Glutamatergic neuron (in vitro differentiated cells): ENCODE results near the gene POLRMT. TPM values are rescaled to one million over a fixed set of nuclear protein-coding genes. Genes with fewer than 3 reads are reported as not detected.

Experiments used
- DNase-seq: peaks from one replicate; pipeline ENCODE4 v3.0.0; 2022
- H3K27ac Mint-ChIP-seq: one replicate; pipeline ENCODE4 v1.8.0; 2020; ENCODE audit warnings: mild to moderate bottlenecking, mixed read lengths, inconsistent platforms; ENCODE audit not compliant: unreplicated experiment
- H3K27me3 Mint-ChIP-seq: one replicate; pipeline ENCODE4 v1.8.0; 2020; ENCODE audit warnings: mild to moderate bottlenecking, moderate library complexity, mixed read lengths, inconsistent platforms; ENCODE audit not compliant: unreplicated experiment
- H3K36me3 Mint-ChIP-seq: one replicate; pipeline ENCODE4 v1.8.0; 2020; ENCODE audit warnings: mild to moderate bottlenecking, mixed read lengths, inconsistent platforms; ENCODE audit not compliant: unreplicated experiment
- H3K4me1 Mint-ChIP-seq: one replicate; pipeline ENCODE4 v1.8.0; 2020; ENCODE audit warnings: mild to moderate bottlenecking, low read depth, mixed read lengths, inconsistent platforms; ENCODE audit not compliant: unreplicated experiment
- H3K4me3 Mint-ChIP-seq: one replicate; pipeline ENCODE4 v1.8.0; 2020; ENCODE audit warnings: mild to moderate bottlenecking, mixed read lengths, inconsistent platforms; ENCODE audit not compliant: unreplicated experiment
- H3K9me3 Mint-ChIP-seq: one replicate; pipeline ENCODE4 v1.8.0; 2020; ENCODE audit warnings: mild to moderate bottlenecking, moderate library complexity, mixed read lengths, inconsistent platforms; ENCODE audit not compliant: unreplicated experiment
- CTCF ChIP-seq: fragments of 200-600 bp; sonication (generic); IDR thresholded peaks from one replicate; pipeline ENCODE4 v1.5.0; 2021; ENCODE audit not compliant: partially characterized antibody, unreplicated experiment
- total RNA-seq: library from RNA; stranded (reverse); fragmentation: NEBNext Ultra II Directional; extraction: Animal tissue kit (Norgen Biotek cat#: 25700); gene quantifications from one replicate; pipeline ENCODE4 v1.2.1, GENCODE V29; 2021; ENCODE audit not compliant: unreplicated experiment

Gene POLRMT
- total RNA-seq, 1 donor from 2014 or later: 79.9 TPM

GRCh38 chr19:590750-591098 lies 42.6 kb downstream of the POLRMT start:
- TF ChIP-seq CTCF: no peak
- no peak overlapping the region for H3K4me3 Mint-ChIP-seq
- DNase-seq: no peak
- H3K27ac Mint-ChIP-seq: no peak overlapping the region
- H3K27me3 Mint-ChIP-seq: peaks cover 10% of the 10 kb centered on the region
- peaks cover 4% of the 10 kb centered on the region for H3K4me1 Mint-ChIP-seq
- no peaks in the 10 kb centered on the region for H3K36me3 Mint-ChIP-seq
- peaks cover 5% of the 10 kb centered on the region for H3K9me3 Mint-ChIP-seq

GRCh38 chr19:590396-590745 lies 43.0 kb downstream of the POLRMT start:
- Mint-ChIP-seq H3K27ac (no peak overlapping the region), H3K27me3 (peaks cover 10% of the 10 kb centered on the region), H3K4me1 (peaks cover 4% of the 10 kb centered on the region), H3K36me3 (no peaks in the 10 kb centered on the region), H3K9me3 (peaks cover 5% of the 10 kb centered on the region), H3K4me3 (peak overlapping the region; percentile 55)
- DNase-seq: no peak
- TF ChIP-seq CTCF: no peak

GRCh38 chr19:589693-590395 lies 43.5 kb downstream of the POLRMT start, which contains the start of gene HCN2:
Gene HCN2, plus strand, starts transcription at chr19:589881. Its CDS starts 65 bp downstream, at chr19:589946.
- Mint-ChIP-seq H3K27ac (no peak within 1 kb of the TSS), H3K27me3 (peaks cover 12% of the 10 kb centered on the region), H3K4me3 (peak within 1 kb of the TSS; percentile 55)

GRCh38 chr19:588741-589692 lies 44.3 kb downstream of the POLRMT start:
- TF ChIP-seq CTCF: no peak
- H3K4me3 Mint-ChIP-seq: no peak overlapping the region
- DNase-seq: no peak
- H3K27ac Mint-ChIP-seq: no peak overlapping the region
- H3K9me3 Mint-ChIP-seq: peaks cover 7% of the 10 kb centered on the region
- no peaks in the 10 kb centered on the region for H3K36me3 Mint-ChIP-seq
- peaks cover 14% of the 10 kb centered on the region for H3K27me3 Mint-ChIP-seq
- peaks cover 4% of the 10 kb centered on the region for H3K4me1 Mint-ChIP-seq

More at GRCh38 chr19:589693-590395, 43.5 kb downstream of the POLRMT start, which contains the start of gene HCN2:
- DNase-seq: no peak
- TF ChIP-seq CTCF: no peak
- Mint-ChIP-seq H3K4me1 (peaks cover 4% of the 10 kb centered on the region), H3K9me3 (peaks cover 5% of the 10 kb centered on the region), H3K36me3 (no peaks in the 10 kb centered on the region)
